ENCODE data around the gene DSG2.

- no peak for TF ChIP-seq CTCF (IDR thresholded peaks at IDR 0.05 in 8 of 11, conservative IDR thresholded peaks at IDR 0.05 in 3 of 11)
- no peak for TF ChIP-seq POLR2AphosphoS5 (IDR thresholded peaks at IDR 0.05)
Measured at GRCh38 chr18:31497836-31498573, at the start of gene DSG2.
